HCT116 (cell line): Measurements from ENCODE around the gene MLH1.

Experiments used
- CEBPB ChIP-seq: IDR thresholded peaks from 2 replicates; pipeline ENCODE4 v1.6.1; 2012; ENCODE audit warnings: low read depth
- CTCF ChIP-seq, 3 experiments: fragments of 200-600 bp in 1 of 3; sonication (generic) in 1 of 3; IDR thresholded peaks in 2 of 3; conservative IDR thresholded peaks in 1 of 3; 2 replicates each; pipeline ENCODE4 v1.5.1; 2012 to 2017; ENCODE audit warnings: low read depth in 2 of 3, low read length in 2 of 3, antibody characterized with exemption in 1 of 3, borderline replicate concordance in 1 of 3, control low read depth in 1 of 3, mild to moderate bottlenecking in 1 of 3, mixed read lengths in 1 of 3, mixed run types in 1 of 3, moderate library complexity in 1 of 3; ENCODE audit not compliant: insufficient read depth in 1 of 3
- JUND ChIP-seq: IDR thresholded peaks from 2 replicates; pipeline ENCODE4 v1.6.1; 2012
- MAX ChIP-seq: IDR thresholded peaks from 2 replicates; pipeline ENCODE4 v1.6.1; 2012
- POLR2A ChIP-seq: IDR thresholded peaks from 2 replicates; pipeline ENCODE4 v1.7.0; 2011; ENCODE audit warnings: borderline replicate concordance; ENCODE audit not compliant: insufficient read depth, insufficient read length; ENCODE audit errors: extremely low read depth
- POLR2AphosphoS5 ChIP-seq: IDR thresholded peaks from 2 replicates; pipeline ENCODE4 v1.6.1; 2011; ENCODE audit warnings: mild to moderate bottlenecking, low read depth, low read length, moderate library complexity
- SIN3A ChIP-seq: IDR thresholded peaks from 2 replicates; pipeline ENCODE4 v1.6.1; 2012; ENCODE audit warnings: low read depth
- ZBTB33 ChIP-seq: IDR thresholded peaks from 2 replicates; pipeline ENCODE4 v1.6.1; 2011; ENCODE audit warnings: mild to moderate bottlenecking, low read length, moderate library complexity; ENCODE audit not compliant: insufficient replicate concordance; ENCODE audit errors: extremely low read depth
- ZNF274 ChIP-seq: fragments of 200-500 bp; sonication (Bioruptor generic); IDR thresholded peaks from 2 replicates; pipeline ENCODE4 v1.6.1; 2014; ENCODE audit warnings: mild to moderate bottlenecking, low read depth, low read length, inconsistent platforms

GRCh38 chr3:36960502-36960901 is 32.8 kb upstream of the MLH1 start:
- TF ChIP-seq POLR2AphosphoS5 = no peak
- TF ChIP-seq CTCF (IDR thresholded peaks at IDR 0.05 in 2 of 3, conservative IDR thresholded peaks at IDR 0.05 in 1 of 3; ENCODE audit: borderline replicate concordance in 1 of 3, insufficient read depth in 1 of 3, low read depth in 2 of 3, low read length in 2 of 3) = no peak
- no peak for TF ChIP-seq MAX
- no peak for TF ChIP-seq POLR2A
- no peak for TF ChIP-seq ZBTB33
- TF ChIP-seq CEBPB = no peak
- TF ChIP-seq JUND = no peak
- TF ChIP-seq ZNF274 = no peak
- no peak for TF ChIP-seq SIN3A
